SK-N-SH treated with all-trans-retinoic acid at 6 μM for 48 hours (cell line): Measurements from ENCODE around the gene ZNHIT3.

Experiments used
- ATAC-seq: fragments of 200-7000 bp; cut with Tn5 transposase; 3 replicates; pipeline ENCODE4 v1.9.1; 2020; ENCODE audit warnings: mild to moderate bottlenecking, moderate library complexity
- ARNTL ChIP-seq: fragments of 450-650 bp; formaldehyde crosslinking; IDR thresholded peaks from 2 replicates; pipeline ENCODE4 v1.5.0; 2020; ENCODE audit warnings: low read depth, mild to moderate bottlenecking, moderate library complexity, borderline replicate concordance
- BACH2 ChIP-seq: fragments of 250-450 bp; sonication (Bioruptor Pico); IDR thresholded peaks from 2 replicates; pipeline ENCODE4 v1.9.0; 2021; ENCODE audit warnings: mild to moderate bottlenecking, borderline replicate concordance
- ESRRG ChIP-seq: fragments of 250-450 bp; sonication (Bioruptor Pico); IDR thresholded peaks from 2 replicates; pipeline ENCODE4 v1.6.1; 2021; ENCODE audit warnings: mild to moderate bottlenecking
- GLIS3 ChIP-seq: fragments of 250-450 bp; sonication (Bioruptor Pico); IDR thresholded peaks from 2 replicates; pipeline ENCODE4 v1.5.0; 2020; ENCODE audit warnings: mild to moderate bottlenecking, moderate library complexity
- ISL1 ChIP-seq: fragments of 250-450 bp; sonication (Bioruptor Pico); IDR thresholded peaks from 2 replicates; pipeline ENCODE4 v2.1.2; 2022; ENCODE audit warnings: mild to moderate bottlenecking, moderate library complexity
- OSR1 ChIP-seq: fragments of 250-450 bp; sonication (Bioruptor Pico); IDR thresholded peaks from 2 replicates; pipeline ENCODE4 v1.8.0; 2022; ENCODE audit warnings: moderate library complexity, mild to moderate bottlenecking, inconsistent platforms
- PPARA ChIP-seq: fragments of 250-450 bp; sonication (Bioruptor Pico); IDR thresholded peaks from 2 replicates; pipeline ENCODE4 v1.5.0; 2020; ENCODE audit warnings: mild to moderate bottlenecking, borderline replicate concordance
- RARB ChIP-seq: fragments of 250-450 bp; sonication (Bioruptor Pico); IDR thresholded peaks from 2 replicates; pipeline ENCODE4 v1.8.0; 2021; ENCODE audit warnings: mild to moderate bottlenecking, moderate library complexity
- SNAI2 ChIP-seq: fragments of 250-450 bp; sonication (Bioruptor Pico); IDR thresholded peaks from 2 replicates; pipeline ENCODE4 v1.5.0; 2020; ENCODE audit warnings: mild to moderate bottlenecking, moderate library complexity
- TOX ChIP-seq: fragments of 250-450 bp; sonication (Bioruptor Pico); IDR thresholded peaks from 2 replicates; pipeline ENCODE4 v1.8.0; 2021; ENCODE audit warnings: mild to moderate bottlenecking, moderate library complexity, borderline replicate concordance
- ZC3H10 ChIP-seq: fragments of 250-450 bp; sonication (Bioruptor Pico); IDR thresholded peaks from 2 replicates; pipeline ENCODE4 v1.5.1; 2021; ENCODE audit warnings: mild to moderate bottlenecking, moderate library complexity
- ZFP3 ChIP-seq: fragments of 250-450 bp; sonication (Bioruptor Pico); IDR thresholded peaks from 2 replicates; pipeline ENCODE4 v1.5.0; 2020; ENCODE audit warnings: mild to moderate bottlenecking, moderate library complexity
- ZNF565 ChIP-seq: fragments of 450-650 bp; formaldehyde crosslinking; conservative IDR thresholded peaks from 2 replicates; pipeline ENCODE4 v1.5.0; 2020; ENCODE audit warnings: low read depth, mild to moderate bottlenecking, moderate library complexity
- ZNF70 ChIP-seq: fragments of 450-650 bp; formaldehyde crosslinking; IDR thresholded peaks from 2 replicates; pipeline ENCODE4 v1.5.0; 2020; ENCODE audit warnings: mild to moderate bottlenecking, moderate library complexity
- ZNF8 ChIP-seq: fragments of 450-650 bp; formaldehyde crosslinking; IDR thresholded peaks from 2 replicates; pipeline ENCODE4 v1.5.0; 2020; ENCODE audit warnings: mild to moderate bottlenecking, moderate library complexity
- TF ChIP-seq, protein P1 (sequence below): fragments of 250-450 bp; sonication (Bioruptor Pico); IDR thresholded peaks from 2 replicates; pipeline ENCODE4 v1.8.0; 2020; ENCODE audit warnings: mild to moderate bottlenecking, moderate library complexity, borderline replicate concordance
- TF ChIP-seq, protein P2 (sequence below): fragments of 250-450 bp; sonication (Bioruptor Pico); IDR thresholded peaks from 2 replicates; pipeline ENCODE4 v1.8.0; 2021; ENCODE audit warnings: low read depth, mild to moderate bottlenecking, moderate library complexity, borderline replicate concordance
- TF ChIP-seq, protein P3 (sequence below): fragments of 250-450 bp; sonication (Bioruptor Pico); IDR thresholded peaks from 2 replicates; pipeline ENCODE4 v1.5.1; 2021; ENCODE audit warnings: mild to moderate bottlenecking, moderate library complexity
- TF ChIP-seq, protein P4 (sequence below): fragments of 250-450 bp; sonication (Bioruptor Pico); IDR thresholded peaks from 2 replicates; pipeline ENCODE4 v1.5.0; 2020; ENCODE audit warnings: mild to moderate bottlenecking, moderate library complexity
- TF ChIP-seq, protein P5 (sequence below): fragments of 250-450 bp; sonication (Bioruptor Pico); IDR thresholded peaks from 2 replicates; pipeline ENCODE4 v1.5.1; 2020; ENCODE audit warnings: low read depth, mild to moderate bottlenecking, moderate library complexity

ZNHIT3 gene

DNA sequence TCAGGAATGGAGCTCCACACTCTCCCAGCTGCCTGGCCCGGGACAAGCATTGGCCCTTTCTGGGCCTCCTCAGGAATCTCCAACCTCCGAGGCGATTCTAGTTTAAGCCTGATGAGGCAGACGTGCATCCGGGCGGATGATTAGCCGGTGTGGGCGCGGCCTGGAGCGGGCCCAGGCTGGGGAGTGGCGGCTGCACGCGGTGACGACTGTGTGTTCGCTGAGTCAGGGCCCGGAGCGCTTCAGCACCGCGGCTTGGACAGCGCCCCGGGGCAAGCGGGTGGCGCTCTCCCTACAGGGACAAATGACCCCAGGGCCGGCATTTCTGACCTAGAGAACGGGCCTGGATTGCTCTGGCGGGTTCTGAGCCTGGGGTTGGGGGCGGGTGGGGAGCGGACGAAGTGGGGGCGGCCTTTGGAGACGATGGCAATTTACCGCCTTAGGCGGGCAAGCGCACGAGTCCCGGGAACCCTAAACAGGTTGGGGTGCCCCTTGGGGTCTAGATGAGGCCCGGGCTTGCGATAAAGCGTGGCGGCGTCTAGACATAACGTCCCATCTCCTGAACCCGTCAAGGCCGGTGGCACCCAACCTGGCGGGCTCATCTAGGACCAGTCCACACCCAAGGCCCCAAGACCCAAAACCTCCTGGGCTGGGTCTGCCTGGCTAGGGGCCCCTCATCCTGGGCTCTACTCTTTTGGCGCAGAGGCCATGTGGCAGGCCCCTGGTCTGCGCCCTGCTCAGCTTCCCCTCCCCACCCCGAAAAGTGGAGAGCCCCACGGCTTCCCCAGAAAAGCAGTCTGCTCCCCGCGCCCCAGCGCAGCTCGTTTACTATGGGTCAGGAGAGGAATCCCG is 22.3 kb upstream of the ZNHIT3 start:
- ATAC-seq = peak; percentile 85
- TF ChIP-seq ARNTL (CRISPR knock-in tag) (no peak), TOX (CRISPR knock-in tag) (no peak), RARB (CRISPR knock-in tag) (no peak), ESRRG (CRISPR knock-in tag) (no peak), ZFP3 (no peak), SNAI2 (CRISPR knock-in tag) (no peak), GLIS3 (CRISPR knock-in tag) (no peak), BACH2 (no peak), ZNF8 (CRISPR knock-in tag) (no peak), PPARA (CRISPR knock-in tag) (no peak), ZC3H10 (no peak), ZNF70 (CRISPR knock-in tag) (no peak), ISL1 (CRISPR knock-in tag) (no peak)
- TF ChIP-seq, protein P1, sequence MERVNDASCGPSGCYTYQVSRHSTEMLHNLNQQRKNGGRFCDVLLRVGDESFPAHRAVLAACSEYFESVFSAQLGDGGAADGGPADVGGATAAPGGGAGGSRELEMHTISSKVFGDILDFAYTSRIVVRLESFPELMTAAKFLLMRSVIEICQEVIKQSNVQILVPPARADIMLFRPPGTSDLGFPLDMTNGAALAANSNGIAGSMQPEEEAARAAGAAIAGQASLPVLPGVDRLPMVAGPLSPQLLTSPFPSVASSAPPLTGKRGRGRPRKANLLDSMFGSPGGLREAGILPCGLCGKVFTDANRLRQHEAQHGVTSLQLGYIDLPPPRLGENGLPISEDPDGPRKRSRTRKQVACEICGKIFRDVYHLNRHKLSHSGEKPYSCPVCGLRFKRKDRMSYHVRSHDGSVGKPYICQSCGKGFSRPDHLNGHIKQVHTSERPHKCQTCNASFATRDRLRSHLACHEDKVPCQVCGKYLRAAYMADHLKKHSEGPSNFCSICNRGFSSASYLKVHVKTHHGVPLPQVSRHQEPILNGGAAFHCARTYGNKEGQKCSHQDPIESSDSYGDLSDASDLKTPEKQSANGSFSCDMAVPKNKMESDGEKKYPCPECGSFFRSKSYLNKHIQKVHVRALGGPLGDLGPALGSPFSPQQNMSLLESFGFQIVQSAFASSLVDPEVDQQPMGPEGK = no peak
- TF ChIP-seq, protein P2, sequence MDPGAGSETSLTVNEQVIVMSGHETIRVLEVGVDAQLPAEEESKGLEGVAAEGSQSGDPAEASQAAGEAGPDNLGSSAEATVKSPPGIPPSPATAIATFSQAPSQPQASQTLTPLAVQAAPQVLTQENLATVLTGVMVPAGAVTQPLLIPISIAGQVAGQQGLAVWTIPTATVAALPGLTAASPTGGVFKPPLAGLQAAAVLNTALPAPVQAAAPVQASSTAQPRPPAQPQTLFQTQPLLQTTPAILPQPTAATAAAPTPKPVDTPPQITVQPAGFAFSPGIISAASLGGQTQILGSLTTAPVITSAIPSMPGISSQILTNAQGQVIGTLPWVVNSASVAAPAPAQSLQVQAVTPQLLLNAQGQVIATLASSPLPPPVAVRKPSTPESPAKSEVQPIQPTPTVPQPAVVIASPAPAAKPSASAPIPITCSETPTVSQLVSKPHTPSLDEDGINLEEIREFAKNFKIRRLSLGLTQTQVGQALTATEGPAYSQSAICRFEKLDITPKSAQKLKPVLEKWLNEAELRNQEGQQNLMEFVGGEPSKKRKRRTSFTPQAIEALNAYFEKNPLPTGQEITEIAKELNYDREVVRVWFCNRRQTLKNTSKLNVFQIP (CRISPR knock-in tag) = no peak
- TF ChIP-seq, protein P3, sequence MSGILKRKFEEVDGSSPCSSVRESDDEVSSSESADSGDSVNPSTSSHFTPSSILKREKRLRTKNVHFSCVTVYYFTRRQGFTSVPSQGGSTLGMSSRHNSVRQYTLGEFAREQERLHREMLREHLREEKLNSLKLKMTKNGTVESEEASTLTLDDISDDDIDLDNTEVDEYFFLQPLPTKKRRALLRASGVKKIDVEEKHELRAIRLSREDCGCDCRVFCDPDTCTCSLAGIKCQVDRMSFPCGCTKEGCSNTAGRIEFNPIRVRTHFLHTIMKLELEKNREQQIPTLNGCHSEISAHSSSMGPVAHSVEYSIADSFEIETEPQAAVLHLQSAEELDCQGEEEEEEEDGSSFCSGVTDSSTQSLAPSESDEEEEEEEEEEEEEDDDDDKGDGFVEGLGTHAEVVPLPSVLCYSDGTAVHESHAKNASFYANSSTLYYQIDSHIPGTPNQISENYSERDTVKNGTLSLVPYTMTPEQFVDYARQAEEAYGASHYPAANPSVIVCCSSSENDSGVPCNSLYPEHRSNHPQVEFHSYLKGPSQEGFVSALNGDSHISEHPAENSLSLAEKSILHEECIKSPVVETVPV (CRISPR knock-in tag) = no peak
- TF ChIP-seq, protein P4, sequence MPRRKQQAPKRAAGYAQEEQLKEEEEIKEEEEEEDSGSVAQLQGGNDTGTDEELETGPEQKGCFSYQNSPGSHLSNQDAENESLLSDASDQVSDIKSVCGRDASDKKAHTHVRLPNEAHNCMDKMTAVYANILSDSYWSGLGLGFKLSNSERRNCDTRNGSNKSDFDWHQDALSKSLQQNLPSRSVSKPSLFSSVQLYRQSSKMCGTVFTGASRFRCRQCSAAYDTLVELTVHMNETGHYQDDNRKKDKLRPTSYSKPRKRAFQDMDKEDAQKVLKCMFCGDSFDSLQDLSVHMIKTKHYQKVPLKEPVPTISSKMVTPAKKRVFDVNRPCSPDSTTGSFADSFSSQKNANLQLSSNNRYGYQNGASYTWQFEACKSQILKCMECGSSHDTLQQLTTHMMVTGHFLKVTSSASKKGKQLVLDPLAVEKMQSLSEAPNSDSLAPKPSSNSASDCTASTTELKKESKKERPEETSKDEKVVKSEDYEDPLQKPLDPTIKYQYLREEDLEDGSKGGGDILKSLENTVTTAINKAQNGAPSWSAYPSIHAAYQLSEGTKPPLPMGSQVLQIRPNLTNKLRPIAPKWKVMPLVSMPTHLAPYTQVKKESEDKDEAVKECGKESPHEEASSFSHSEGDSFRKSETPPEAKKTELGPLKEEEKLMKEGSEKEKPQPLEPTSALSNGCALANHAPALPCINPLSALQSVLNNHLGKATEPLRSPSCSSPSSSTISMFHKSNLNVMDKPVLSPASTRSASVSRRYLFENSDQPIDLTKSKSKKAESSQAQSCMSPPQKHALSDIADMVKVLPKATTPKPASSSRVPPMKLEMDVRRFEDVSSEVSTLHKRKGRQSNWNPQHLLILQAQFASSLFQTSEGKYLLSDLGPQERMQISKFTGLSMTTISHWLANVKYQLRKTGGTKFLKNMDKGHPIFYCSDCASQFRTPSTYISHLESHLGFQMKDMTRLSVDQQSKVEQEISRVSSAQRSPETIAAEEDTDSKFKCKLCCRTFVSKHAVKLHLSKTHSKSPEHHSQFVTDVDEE (CRISPR knock-in tag) = no peak
- TF ChIP-seq, protein P5, sequence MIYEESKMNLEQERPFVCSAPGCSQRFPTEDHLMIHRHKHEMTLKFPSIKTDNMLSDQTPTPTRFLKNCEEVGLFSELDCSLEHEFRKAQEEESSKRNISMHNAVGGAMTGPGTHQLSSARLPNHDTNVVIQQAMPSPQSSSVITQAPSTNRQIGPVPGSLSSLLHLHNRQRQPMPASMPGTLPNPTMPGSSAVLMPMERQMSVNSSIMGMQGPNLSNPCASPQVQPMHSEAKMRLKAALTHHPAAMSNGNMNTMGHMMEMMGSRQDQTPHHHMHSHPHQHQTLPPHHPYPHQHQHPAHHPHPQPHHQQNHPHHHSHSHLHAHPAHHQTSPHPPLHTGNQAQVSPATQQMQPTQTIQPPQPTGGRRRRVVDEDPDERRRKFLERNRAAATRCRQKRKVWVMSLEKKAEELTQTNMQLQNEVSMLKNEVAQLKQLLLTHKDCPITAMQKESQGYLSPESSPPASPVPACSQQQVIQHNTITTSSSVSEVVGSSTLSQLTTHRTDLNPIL (CRISPR knock-in tag) = no peak

DNA sequence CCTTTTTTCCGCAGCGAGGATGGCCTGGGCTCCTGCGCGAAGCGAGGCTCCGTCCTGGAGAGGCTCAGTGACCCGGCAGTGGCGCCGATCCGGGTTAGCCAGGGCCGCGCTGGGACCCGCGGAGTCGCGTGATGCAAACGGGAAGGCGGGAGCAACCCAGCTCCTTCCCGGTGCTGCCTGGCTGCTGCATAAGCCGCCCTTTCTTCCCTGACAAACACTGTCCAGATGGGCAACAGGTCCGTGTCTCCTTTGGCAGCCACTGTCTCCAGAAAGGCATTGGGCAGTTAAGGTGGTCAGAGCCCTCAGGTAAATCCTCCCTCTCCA is 21.8 kb upstream of the ZNHIT3 start:
- no peak for TF ChIP-seq ZNF8 (CRISPR knock-in tag)
- TF ChIP-seq ESRRG (CRISPR knock-in tag) = no peak
- TF ChIP-seq ZC3H10 = no peak
- no peak for TF ChIP-seq ZNF565 (CRISPR knock-in tag)
- TF ChIP-seq, protein P2 (CRISPR knock-in tag) = no peak
- no peak for TF ChIP-seq OSR1 (CRISPR knock-in tag)
- TF ChIP-seq RARB (CRISPR knock-in tag) = no peak
- no peak for TF ChIP-seq ZFP3
- no peak for ATAC-seq
